SU-DHL-6 (cell line): ENCODE data around the gene GAGE10.

ENCODE experiments used
- CTCF ChIP-seq: fragments of 200-600 bp; sonication (generic); IDR thresholded peaks from one replicate; pipeline ENCODE4 v1.5.1; 2017; ENCODE audit warnings: antibody characterized with exemption, mild to moderate bottlenecking, low read length, moderate library complexity; ENCODE audit not compliant: insufficient read depth, poor library complexity, severe bottlenecking
- EZH2phosphoT487 ChIP-seq: fragments of 200-600 bp; sonication (generic), shearing (Covaris generic); conservative IDR thresholded peaks from 2 replicates; pipeline ENCODE4 v1.6.1; 2018; ENCODE audit warnings: mild to moderate bottlenecking, antibody characterized with exemption, low read length, moderate library complexity, mixed read lengths

GRCh38 chrX:49292400-49293362 is 10.8 kb upstream of the GAGE10 start:
- no peak for TF ChIP-seq CTCF
- TF ChIP-seq EZH2phosphoT487: no peak
